OCI-LY3 (cell line): ENCODE results near the gene SLC34A1.
"Not testable (repeated sequence)": the region's sequence is repeated elsewhere in the genome, so short reads cannot be mapped to it uniquely, and the experiment has no call there.

Source experiments
- H2AFZ ChIP-seq: fragments of 200-600, 300-600 bp; shearing (Covaris generic); 2 replicates; pipeline ENCODE4 v1.6.0; 2014; ENCODE audit warnings: antibody characterized with exemption, low read depth, low read length
- H3K27ac ChIP-seq: fragments of 200-600, 300-600 bp; sonication (generic); 2 replicates; pipeline ENCODE4 v1.5.1; 2014; ENCODE audit warnings: mild to moderate bottlenecking, low read length, moderate library complexity, mixed read lengths
- H3K27me3 ChIP-seq: fragments of 200-600, 300-600 bp; sonication (generic); 2 replicates; pipeline ENCODE4 v1.6.1; 2014; ENCODE audit warnings: low read depth, low read length, mixed read lengths
- H3K36me3 ChIP-seq: fragments of 200-600, 300-600 bp; sonication (generic); replicated peaks from 2 replicates; pipeline ENCODE3; 2014; ENCODE audit warnings: low read depth, low read length, mixed read lengths
- H3K4me1 ChIP-seq: fragments of 300-600, 200-600 bp; sonication (generic); 2 replicates; pipeline ENCODE4 v1.6.1; 2014; ENCODE audit warnings: low read length, mixed read lengths
- H3K4me2 ChIP-seq: fragments of 200-600, 300-600 bp; sonication (generic); 2 replicates; pipeline ENCODE4 v1.6.1; 2014; ENCODE audit warnings: low read length, mixed read lengths
- H3K4me3 ChIP-seq: fragments of 300-600, 200-600 bp; sonication (generic); 2 replicates; pipeline ENCODE4 v1.5.1; 2014; ENCODE audit warnings: antibody characterized with exemption, mild to moderate bottlenecking, low read length, moderate library complexity
- H3K79me2 ChIP-seq: fragments of 300-600, 200-600 bp; shearing (Covaris generic); 2 replicates; pipeline ENCODE4 v1.6.1; 2014; ENCODE audit warnings: mild to moderate bottlenecking, low read length, mixed read lengths
- H3K9ac ChIP-seq: fragments of 300-600, 200-600 bp; shearing (Covaris generic); 2 replicates; pipeline ENCODE4 v1.6.0; 2014; ENCODE audit warnings: mild to moderate bottlenecking, low read length, moderate library complexity
- H3K9me3 ChIP-seq: fragments of 200-600, 300-600 bp; shearing (Covaris generic); 2 replicates; pipeline ENCODE4 v1.6.1; 2014; ENCODE audit warnings: low read length, mixed read lengths; ENCODE audit not compliant: insufficient read depth
- H4K20me1 ChIP-seq: fragments of 200-600, 300-600 bp; sonication (generic); 2 replicates; pipeline ENCODE4 v1.6.1; 2016; ENCODE audit warnings: low read length, mixed read lengths; ENCODE audit not compliant: insufficient read depth
- EZH2phosphoT487 ChIP-seq: fragments of 200-600 bp; shearing (Covaris generic); IDR thresholded peaks from 2 replicates; pipeline ENCODE4 v1.6.1; 2018; ENCODE audit warnings: antibody characterized with exemption, mixed run types, low read depth
- TF ChIP-seq, protein P1 (sequence below): fragments of 200-600, 300-600 bp; sonication (generic); IDR thresholded peaks from 2 replicates; pipeline ENCODE4 v1.5.1; 2014; ENCODE audit warnings: antibody characterized with exemption, low read length, low read depth

Gene SLC34A1

DNA sequence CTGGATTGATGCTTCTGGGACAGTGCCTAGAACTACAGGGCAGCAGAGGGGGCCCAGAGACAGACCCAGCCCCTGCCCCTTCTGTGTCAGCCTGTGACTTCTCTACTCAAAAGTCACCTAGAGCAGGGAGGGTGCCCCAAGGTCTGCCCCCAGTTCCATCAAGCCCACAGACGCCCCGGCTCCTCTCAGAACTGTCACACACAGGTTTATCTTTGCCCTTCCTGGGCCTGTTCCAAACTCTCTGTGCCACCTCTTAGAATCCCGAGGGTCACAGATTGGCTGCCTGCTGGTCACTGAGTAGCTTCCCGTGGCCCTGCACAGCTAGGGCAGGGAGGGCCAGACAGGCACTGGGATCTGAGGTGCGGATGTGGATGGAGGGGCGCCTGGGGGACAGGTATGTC is 24.8 kb upstream of the SLC34A1 start:
- H3K4me3 ChIP-seq, result no peak overlapping the region
- no peaks in the 10 kb centered on the region for H3K9me3 ChIP-seq
- TF ChIP-seq EZH2phosphoT487, result no peak
- TF ChIP-seq, protein P1, sequence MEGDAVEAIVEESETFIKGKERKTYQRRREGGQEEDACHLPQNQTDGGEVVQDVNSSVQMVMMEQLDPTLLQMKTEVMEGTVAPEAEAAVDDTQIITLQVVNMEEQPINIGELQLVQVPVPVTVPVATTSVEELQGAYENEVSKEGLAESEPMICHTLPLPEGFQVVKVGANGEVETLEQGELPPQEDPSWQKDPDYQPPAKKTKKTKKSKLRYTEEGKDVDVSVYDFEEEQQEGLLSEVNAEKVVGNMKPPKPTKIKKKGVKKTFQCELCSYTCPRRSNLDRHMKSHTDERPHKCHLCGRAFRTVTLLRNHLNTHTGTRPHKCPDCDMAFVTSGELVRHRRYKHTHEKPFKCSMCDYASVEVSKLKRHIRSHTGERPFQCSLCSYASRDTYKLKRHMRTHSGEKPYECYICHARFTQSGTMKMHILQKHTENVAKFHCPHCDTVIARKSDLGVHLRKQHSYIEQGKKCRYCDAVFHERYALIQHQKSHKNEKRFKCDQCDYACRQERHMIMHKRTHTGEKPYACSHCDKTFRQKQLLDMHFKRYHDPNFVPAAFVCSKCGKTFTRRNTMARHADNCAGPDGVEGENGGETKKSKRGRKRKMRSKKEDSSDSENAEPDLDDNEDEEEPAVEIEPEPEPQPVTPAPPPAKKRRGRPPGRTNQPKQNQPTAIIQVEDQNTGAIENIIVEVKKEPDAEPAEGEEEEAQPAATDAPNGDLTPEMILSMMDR, result no peak
- H3K79me2 ChIP-seq, result peaks cover 9% of the 10 kb centered on the region; the same call in 1 of the 2 replicates
- no peaks in the 10 kb centered on the region for H3K27me3 ChIP-seq
- no peaks in the 10 kb centered on the region for H4K20me1 ChIP-seq
- no peak overlapping the region for H3K4me2 ChIP-seq
- no peak overlapping the region for H3K27ac ChIP-seq
- H3K36me3 ChIP-seq, result no peaks in the 10 kb centered on the region
- peaks cover 46% of the 10 kb centered on the region for H3K4me1 ChIP-seq
- H3K9ac ChIP-seq, result no peak overlapping the region
- H2AFZ ChIP-seq, result no peak overlapping the region

DNA sequence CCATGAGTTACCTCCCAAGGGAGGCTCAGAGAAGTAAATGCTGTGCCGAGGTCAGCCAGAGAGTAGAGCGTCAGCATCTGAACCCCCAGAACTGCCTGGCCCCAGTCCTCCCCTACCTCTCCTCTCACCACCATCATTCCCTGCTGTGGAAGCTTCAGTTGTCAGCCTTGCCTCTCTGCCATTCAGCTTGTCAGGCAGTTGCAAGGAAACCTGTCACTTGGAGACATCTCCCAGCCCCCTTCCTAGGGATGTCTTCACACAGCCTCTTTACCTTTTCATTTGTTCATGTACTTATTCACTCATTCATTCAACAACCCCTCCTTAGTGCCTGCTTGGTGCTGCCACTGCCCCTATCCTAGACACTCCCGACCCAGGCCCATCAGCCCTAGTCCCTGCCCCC is 24.4 kb upstream of the SLC34A1 start:
- TF ChIP-seq EZH2phosphoT487, result no peak
- TF ChIP-seq, protein P1, result no peak
- Histone ChIP-seq H3K36me3 (no peaks in the 10 kb centered on the region), H4K20me1 (peaks cover 2% of the 10 kb centered on the region; the same call in 1 of the 2 replicates), H3K4me3 (no peak overlapping the region), H3K79me2 (peaks cover 9% of the 10 kb centered on the region; the same call in 1 of the 2 replicates), H3K27ac (no peak overlapping the region), H3K9me3 (no peaks in the 10 kb centered on the region), H3K27me3 (no peaks in the 10 kb centered on the region), H3K4me1 (peaks cover 50% of the 10 kb centered on the region), H3K9ac (no peak overlapping the region), H2AFZ (no peak overlapping the region), H3K4me2 (no peak overlapping the region)

DNA sequence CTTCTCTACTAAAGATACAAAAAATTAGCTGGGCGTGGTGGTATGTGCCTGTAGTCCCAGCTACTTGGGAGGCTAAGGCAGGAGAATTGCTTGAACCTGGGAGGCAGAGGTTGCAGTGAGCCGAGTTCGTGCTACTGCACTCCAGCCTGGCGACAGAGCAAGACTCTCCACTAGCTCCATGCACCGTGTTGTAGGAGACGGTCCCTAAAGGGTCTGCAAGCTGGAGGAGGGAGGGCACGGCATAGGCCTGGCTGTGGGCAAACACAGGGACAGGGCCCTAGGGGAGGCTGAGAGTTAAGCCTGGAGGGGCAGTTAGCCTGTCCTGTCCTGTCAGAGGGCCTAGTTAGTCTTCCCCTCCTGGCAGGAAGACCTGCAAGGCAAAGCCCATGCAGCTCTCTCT is 23.5 kb upstream of the SLC34A1 start:
- not testable (repeated sequence) for H3K79me2 ChIP-seq, H3K27me3 ChIP-seq, H3K4me2 ChIP-seq, H4K20me1 ChIP-seq, H3K9me3 ChIP-seq, H3K36me3 ChIP-seq, H2AFZ ChIP-seq, H3K4me3 ChIP-seq, H3K27ac ChIP-seq, H3K9ac ChIP-seq
- peaks cover 59% of the 10 kb centered on the region for H3K4me1 ChIP-seq

DNA sequence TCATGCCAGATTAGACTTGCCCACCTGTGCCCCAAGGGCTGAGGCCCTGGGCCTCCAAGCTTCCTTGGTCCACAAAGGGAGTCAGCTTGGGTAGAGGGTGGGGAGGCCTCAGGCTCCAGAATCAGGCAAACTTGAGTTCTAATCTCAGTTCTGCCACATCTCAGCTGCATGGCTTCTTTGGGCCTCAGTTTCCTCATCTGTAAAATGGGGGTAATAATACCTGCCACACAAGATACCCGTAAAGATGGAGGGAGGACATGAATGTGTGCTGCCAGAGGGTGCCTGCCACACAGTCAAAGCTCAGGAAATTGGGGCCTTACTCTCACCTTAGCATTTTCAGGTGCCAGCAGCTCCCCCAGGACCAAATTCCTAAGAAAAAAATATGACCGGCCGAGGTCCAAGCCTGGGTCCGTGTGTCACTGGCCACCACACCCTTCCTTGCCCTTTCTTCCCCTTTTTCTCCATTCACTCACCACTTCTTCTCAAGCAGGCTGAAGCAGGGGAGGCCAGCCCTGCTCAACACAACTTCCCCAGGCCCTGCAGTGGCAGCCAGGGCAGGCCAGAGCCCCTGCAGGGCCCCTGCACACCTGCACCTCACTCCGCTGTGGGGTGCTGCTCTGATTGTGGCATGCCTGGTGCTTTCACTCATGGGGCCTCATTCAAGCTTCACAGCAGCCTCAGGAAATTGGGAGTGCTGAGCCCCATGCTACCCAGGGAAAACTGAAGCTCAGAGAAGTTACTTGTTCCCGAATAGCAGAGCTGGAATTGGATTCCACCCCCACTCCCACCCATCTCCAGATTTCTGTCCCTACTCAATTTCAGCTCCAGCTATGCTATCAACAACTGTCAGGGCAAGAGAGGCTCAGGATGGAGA is 22.6 kb upstream of the SLC34A1 start:
- H3K4me3 ChIP-seq, result no peak overlapping the region
- TF ChIP-seq EZH2phosphoT487, result no peak
- TF ChIP-seq, protein P1, result no peak
- peaks cover 4% of the 10 kb centered on the region; the same call in 1 of the 2 replicates for H4K20me1 ChIP-seq

More for the DNA sequence above, 22.6 kb upstream of the SLC34A1 start:
- no peaks in the 10 kb centered on the region for H3K9me3 ChIP-seq
- H3K27me3 ChIP-seq, result no peaks in the 10 kb centered on the region
- H3K27ac ChIP-seq, result no peak overlapping the region
- H3K4me2 ChIP-seq, result no peak overlapping the region
- H3K4me1 ChIP-seq, result peaks cover 58% of the 10 kb centered on the region
- no peaks in the 10 kb centered on the region for H3K36me3 ChIP-seq
- H3K9ac ChIP-seq, result no peak overlapping the region
- no peak overlapping the region for H2AFZ ChIP-seq
- H3K79me2 ChIP-seq, result peaks cover 9% of the 10 kb centered on the region; the same call in 1 of the 2 replicates
